Endothelial cell of umbilical vein (primary cell): Measurements from ENCODE around the gene NEO1.

Source experiments
- EZH2 ChIP-seq: IDR thresholded peaks from 2 replicates; pipeline ENCODE4 v1.6.1; 2012; ENCODE audit warnings: borderline replicate concordance, low read depth, mild to moderate bottlenecking, moderate library complexity, low read length, inconsistent platforms; ENCODE audit not compliant: severe bottlenecking
- JUN ChIP-seq: IDR thresholded peaks from 2 replicates; pipeline ENCODE4 v1.6.1; 2011; ENCODE audit warnings: borderline replicate concordance, low read depth; ENCODE audit not compliant: insufficient read length, insufficient read depth
- MYC ChIP-seq: IDR thresholded peaks from one replicate; pipeline ENCODE4 v1.6.1; 2011; ENCODE audit warnings: mild to moderate bottlenecking, low read depth, low read length
- POLR2A ChIP-seq: IDR thresholded peaks from 2 replicates; pipeline ENCODE4 v1.6.1; 2012; ENCODE audit warnings: low read depth, mild to moderate bottlenecking, control low read depth, low read length
- POLR2AphosphoS5 ChIP-seq: IDR thresholded peaks from 2 replicates; pipeline ENCODE4 v1.6.1; 2012; ENCODE audit warnings: low read depth, mild to moderate bottlenecking, control low read depth, low read length, moderate library complexity; ENCODE audit not compliant: insufficient read depth
- TF ChIP-seq, protein P1 (sequence below), 2 donors: IDR thresholded peaks; 1 replicate in 1 of 2; 2 replicates in 1 of 2; pipeline ENCODE4 v1.5.1; 2011; ENCODE audit warnings: low read length in 2 of 2, mild to moderate bottlenecking in 2 of 2, moderate library complexity in 2 of 2, control low read depth in 1 of 2, inconsistent platforms in 1 of 2, low read depth in 1 of 2; ENCODE audit not compliant: insufficient read depth in 1 of 2; ENCODE audit errors: extremely low read depth in 1 of 2
- TF ChIP-seq, protein P2 (sequence below): IDR thresholded peaks from 2 replicates; pipeline ENCODE4 v1.6.1; 2011; ENCODE audit not compliant: insufficient read depth, insufficient read length

GRCh38 chr15:73240866-73241499 lies 188.7 kb downstream of the NEO1 start:
- TF ChIP-seq, protein P1, sequence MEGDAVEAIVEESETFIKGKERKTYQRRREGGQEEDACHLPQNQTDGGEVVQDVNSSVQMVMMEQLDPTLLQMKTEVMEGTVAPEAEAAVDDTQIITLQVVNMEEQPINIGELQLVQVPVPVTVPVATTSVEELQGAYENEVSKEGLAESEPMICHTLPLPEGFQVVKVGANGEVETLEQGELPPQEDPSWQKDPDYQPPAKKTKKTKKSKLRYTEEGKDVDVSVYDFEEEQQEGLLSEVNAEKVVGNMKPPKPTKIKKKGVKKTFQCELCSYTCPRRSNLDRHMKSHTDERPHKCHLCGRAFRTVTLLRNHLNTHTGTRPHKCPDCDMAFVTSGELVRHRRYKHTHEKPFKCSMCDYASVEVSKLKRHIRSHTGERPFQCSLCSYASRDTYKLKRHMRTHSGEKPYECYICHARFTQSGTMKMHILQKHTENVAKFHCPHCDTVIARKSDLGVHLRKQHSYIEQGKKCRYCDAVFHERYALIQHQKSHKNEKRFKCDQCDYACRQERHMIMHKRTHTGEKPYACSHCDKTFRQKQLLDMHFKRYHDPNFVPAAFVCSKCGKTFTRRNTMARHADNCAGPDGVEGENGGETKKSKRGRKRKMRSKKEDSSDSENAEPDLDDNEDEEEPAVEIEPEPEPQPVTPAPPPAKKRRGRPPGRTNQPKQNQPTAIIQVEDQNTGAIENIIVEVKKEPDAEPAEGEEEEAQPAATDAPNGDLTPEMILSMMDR (IDR thresholded peaks at IDR 0.05; ENCODE audit: extremely low read depth in 1 of 2, insufficient read depth in 1 of 2, low read depth in 1 of 2, low read length in 2 of 2) = peak; percentile 64 to 67
- no peak for TF ChIP-seq EZH2
- no peak for TF ChIP-seq POLR2AphosphoS5
- TF ChIP-seq POLR2A = no peak
- TF ChIP-seq, protein P2, sequence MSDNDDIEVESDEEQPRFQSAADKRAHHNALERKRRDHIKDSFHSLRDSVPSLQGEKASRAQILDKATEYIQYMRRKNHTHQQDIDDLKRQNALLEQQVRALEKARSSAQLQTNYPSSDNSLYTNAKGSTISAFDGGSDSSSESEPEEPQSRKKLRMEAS = no peak
- no peak for TF ChIP-seq MYC
- TF ChIP-seq JUN = no peak
